ENCODE results near the gene ASIC2. TPM values are rescaled to one million over a fixed set of nuclear protein-coding genes. Genes with fewer than 3 reads are reported as not detected.

The ASIC2 gene
- total and polyA plus RNA-seq, 12 donors, result 0.29 to 1.5 (median 0.69) TPM

DNA sequence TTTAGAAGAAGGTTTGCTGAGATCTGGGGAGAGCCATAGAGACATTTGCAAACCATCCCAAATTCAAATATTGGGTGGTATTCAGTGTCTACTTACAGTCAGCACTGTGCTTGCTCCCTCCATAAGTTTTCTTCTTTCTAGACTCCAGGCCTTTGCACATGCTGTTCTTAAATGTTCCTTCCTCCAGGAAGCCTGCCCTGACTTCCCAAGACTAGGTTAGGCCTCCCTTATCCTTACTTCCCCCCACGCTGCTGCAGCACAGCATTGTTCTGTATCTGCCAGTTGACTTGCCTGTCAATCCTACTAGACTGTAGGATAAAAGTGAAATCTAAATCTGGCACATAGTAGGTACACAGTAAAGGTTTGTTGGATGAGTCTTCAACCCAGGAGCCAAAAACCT lies 53.4 kb downstream of the ASIC2 start:
- Histone ChIP-seq H3K27ac (no peak overlapping the region), H3K4me3 (no peak overlapping the region), H3K27me3 (no peaks in the 10 kb centered on the region), H3K36me3 (replicated peaks in 1 of 2) (no peaks in the 10 kb centered on the region), H3K4me1 (replicated peaks in 1 of 2) (peaks cover 18 to 28% of the 10 kb centered on the region in 2 donors), H3K9me3 (replicated peaks in 1 of 3) (no peaks in the 10 kb centered on the region)
- TF ChIP-seq, protein P1, sequence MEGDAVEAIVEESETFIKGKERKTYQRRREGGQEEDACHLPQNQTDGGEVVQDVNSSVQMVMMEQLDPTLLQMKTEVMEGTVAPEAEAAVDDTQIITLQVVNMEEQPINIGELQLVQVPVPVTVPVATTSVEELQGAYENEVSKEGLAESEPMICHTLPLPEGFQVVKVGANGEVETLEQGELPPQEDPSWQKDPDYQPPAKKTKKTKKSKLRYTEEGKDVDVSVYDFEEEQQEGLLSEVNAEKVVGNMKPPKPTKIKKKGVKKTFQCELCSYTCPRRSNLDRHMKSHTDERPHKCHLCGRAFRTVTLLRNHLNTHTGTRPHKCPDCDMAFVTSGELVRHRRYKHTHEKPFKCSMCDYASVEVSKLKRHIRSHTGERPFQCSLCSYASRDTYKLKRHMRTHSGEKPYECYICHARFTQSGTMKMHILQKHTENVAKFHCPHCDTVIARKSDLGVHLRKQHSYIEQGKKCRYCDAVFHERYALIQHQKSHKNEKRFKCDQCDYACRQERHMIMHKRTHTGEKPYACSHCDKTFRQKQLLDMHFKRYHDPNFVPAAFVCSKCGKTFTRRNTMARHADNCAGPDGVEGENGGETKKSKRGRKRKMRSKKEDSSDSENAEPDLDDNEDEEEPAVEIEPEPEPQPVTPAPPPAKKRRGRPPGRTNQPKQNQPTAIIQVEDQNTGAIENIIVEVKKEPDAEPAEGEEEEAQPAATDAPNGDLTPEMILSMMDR (IDR thresholded peaks at IDR 0.05), result no peak
- TF ChIP-seq POLR2A (IDR thresholded peaks at IDR 0.05), result no peak
- WGBS, 4 donors, result 94 to 100% (median 98%) methylated on average over 1 of the region's 1 CpG
- intact Hi-C loops (cut with DNase I), result loop anchor here in 1 of 2 donors (5.0 kb wide), 1 partner anchor 48 kb away; no protein-coding TSS in a partner anchor
- DNase-seq, result no peak

DNA sequence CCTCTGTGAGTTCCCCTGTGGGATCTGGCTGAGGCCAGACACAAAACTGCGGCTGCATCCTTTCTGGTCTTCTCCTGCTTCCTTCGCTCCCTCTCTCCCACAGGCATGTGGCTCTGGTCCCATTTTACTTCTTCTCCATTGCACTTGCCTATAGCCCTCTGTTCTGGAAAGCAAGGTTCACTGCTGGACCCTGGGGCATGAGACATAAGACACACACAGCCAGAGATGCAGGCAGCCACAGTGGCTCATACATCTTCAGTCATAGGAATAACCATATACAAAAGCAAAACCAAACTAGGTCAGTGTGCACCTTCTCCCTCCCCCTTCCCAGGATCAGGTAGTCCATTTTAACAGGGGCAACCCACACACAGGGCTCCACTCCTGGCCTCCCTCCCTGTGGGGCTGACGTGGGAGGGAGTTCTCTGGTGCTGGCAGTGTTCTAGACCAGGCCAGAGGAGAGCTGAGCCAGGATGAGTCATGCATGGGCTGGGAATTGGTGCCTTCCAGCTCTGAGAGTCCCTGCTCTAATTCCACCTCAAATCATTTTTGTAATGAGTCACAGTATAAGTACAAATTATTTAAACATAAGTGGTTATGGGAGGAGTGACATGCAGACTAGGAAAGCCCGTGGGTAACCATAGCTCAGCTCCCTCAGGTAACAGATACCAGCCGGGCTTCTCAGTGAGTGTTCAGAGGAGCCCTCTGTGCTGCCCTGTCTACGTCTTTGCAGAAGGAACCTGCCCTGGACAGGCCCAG lies 58.0 kb downstream of the ASIC2 start:
- Histone ChIP-seq H3K4me3 (no peak overlapping the region), H3K27me3 (no peaks in the 10 kb centered on the region), H3K9me3 (replicated peaks in 1 of 3) (no peaks in the 10 kb centered on the region), H3K4me1 (replicated peaks in 1 of 2) (peaks cover 18 to 33% of the 10 kb centered on the region in 2 donors), H3K36me3 (replicated peaks in 1 of 2) (no peaks in the 10 kb centered on the region), H3K27ac (peak overlapping the region in 4 of 5 donors; percentile 46 to 65 (median 55))
- intact Hi-C loops (cut with DNase I), result no loop called here
- DNase-seq, result peak; percentile 82 to 94 (median 91)
- WGBS, 4 donors, result 52 to 67% (median 56%) methylated on average over 6 of the region's 6 CpGs
- no peak for TF ChIP-seq POLR2A (IDR thresholded peaks at IDR 0.05)
- TF ChIP-seq, protein P1 (IDR thresholded peaks at IDR 0.05), result no peak

DNA sequence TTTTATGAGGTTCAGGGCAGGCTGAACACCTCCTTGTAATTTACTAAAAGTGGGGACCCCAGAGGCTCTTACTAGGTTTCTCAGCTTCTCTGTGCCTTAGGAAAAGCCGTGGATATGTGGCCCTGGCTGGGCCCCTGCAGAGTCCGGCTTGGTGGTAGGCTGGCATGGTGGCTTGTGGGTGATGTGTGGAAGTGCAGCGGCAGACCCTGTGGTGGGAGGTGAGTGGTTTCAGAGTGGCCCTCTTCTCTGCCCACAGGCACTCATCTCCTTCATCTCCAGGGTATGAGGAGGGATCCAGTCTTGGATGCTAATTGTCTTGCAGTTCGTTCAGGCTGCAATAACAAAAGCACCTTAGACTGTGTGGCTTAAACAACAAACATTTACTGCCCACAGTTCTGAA lies 58.9 kb downstream of the ASIC2 start:
- no peaks in the 10 kb centered on the region for H3K27me3 ChIP-seq
- WGBS, 4 donors, result 84 to 94% (median 87%) methylated on average over 4 of the region's 4 CpGs
- peaks cover 22 to 33% of the 10 kb centered on the region in 2 donors for H3K4me1 ChIP-seq (replicated peaks in 1 of 2)
- H3K9me3 ChIP-seq (replicated peaks in 1 of 3), result no peaks in the 10 kb centered on the region
- no peak for DNase-seq
- no peak overlapping the region for H3K4me3 ChIP-seq
- H3K36me3 ChIP-seq (replicated peaks in 1 of 2), result no peaks in the 10 kb centered on the region
- no peak for TF ChIP-seq POLR2A (IDR thresholded peaks at IDR 0.05)
- TF ChIP-seq, protein P1 (IDR thresholded peaks at IDR 0.05), result no peak
- peak overlapping the region in 4 of 5 donors; percentile 41 to 65 (median 61) for H3K27ac ChIP-seq
- intact Hi-C loops (cut with DNase I), result no loop called here

DNA sequence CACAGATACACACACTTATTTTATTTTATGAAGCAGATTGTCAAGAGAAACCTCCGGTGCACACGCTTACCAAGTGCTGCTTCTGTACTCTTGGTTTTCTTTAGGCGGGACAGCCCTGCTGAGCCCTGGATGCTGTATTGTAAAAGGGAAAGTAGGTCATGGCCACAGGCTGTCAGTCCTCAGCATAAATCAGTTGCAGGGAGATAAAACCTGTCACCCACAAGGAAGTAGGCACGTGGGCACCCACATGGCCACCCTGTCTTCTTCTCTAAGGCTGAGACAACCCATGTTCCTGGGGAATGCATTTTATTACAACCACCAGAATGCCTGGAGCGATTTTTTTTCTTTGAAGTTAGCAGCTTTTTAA lies 59.3 kb downstream of the ASIC2 start:
- Histone ChIP-seq H3K9me3 (replicated peaks in 1 of 3) (no peaks in the 10 kb centered on the region), H3K4me3 (no peak overlapping the region), H3K27ac (peak overlapping the region in 4 of 5 donors; percentile 41 to 65 (median 61)), H3K27me3 (no peaks in the 10 kb centered on the region), H3K36me3 (replicated peaks in 1 of 2) (no peaks in the 10 kb centered on the region), H3K4me1 (replicated peaks in 1 of 2) (peaks cover 22 to 33% of the 10 kb centered on the region in 2 donors)
- TF ChIP-seq, protein P1 (IDR thresholded peaks at IDR 0.05), result no peak
- TF ChIP-seq POLR2A (IDR thresholded peaks at IDR 0.05), result no peak
- peak; percentile 70 to 95 (median 84) for DNase-seq
- intact Hi-C loops (cut with DNase I), result no loop called here
- WGBS, 4 donors, result 22 to 30% (median 26%) methylated on average over 5 of the region's 5 CpGs
